ENCODE data around the gene ST3GAL4. TPM values are rescaled to one million over a fixed set of nuclear protein-coding genes. Genes with fewer than 3 reads are reported as not detected.
"Not testable (repeated sequence)": the region's sequence is repeated elsewhere in the genome, so short reads cannot be mapped to it uniquely, and the experiment has no call there.

The ST3GAL4 gene
- polyA plus RNA-seq (2013, experiment 1 of 2; ENCODE audit: insufficient read length): 26.8 TPM
- polyA plus RNA-seq (2013, experiment 2 of 2; ENCODE audit: insufficient read length): 26.2 TPM

- peak; percentile 83 for DNase-seq
Measured at GRCh38 chr11:126355324-126355925, at the start of gene ST3GAL4. ST3GAL4 (plus strand) TSS chr11:126355686; CDS start chr11:126406156, 50,470 bp downstream.

- DNase-seq: no peak
Measured at GRCh38 chr11:126305699-126306098, 49.8 kb upstream of the ST3GAL4 start.

- DNase-seq: peak; percentile 59
Measured at GRCh38 chr11:126307706-126308105, 47.8 kb upstream of the ST3GAL4 start.

GRCh38 chr11:126308271-126308671 is 47.2 kb upstream of the ST3GAL4 start:
- DNase-seq: no peak

- not testable (repeated sequence) for DNase-seq
Measured at GRCh38 chr11:126308771-126309170, 46.7 kb upstream of the ST3GAL4 start.

GRCh38 chr11:126310200-126310991 is 45.1 kb upstream of the ST3GAL4 start:
- peak; percentile 79 for DNase-seq

GRCh38 chr11:126310992-126311310 is 44.5 kb upstream of the ST3GAL4 start:
- DNase-seq: no peak

- no peak for DNase-seq
Measured at GRCh38 chr11:126311401-126312291, 43.8 kb upstream of the ST3GAL4 start.

- DNase-seq: no peak
Measured at GRCh38 chr11:126312961-126313360, 42.5 kb upstream of the ST3GAL4 start.

- no peak for DNase-seq
Measured at GRCh38 chr11:126313826-126314225, 41.7 kb upstream of the ST3GAL4 start.

GRCh38 chr11:126317432-126317755 is 38.1 kb upstream of the ST3GAL4 start:
- DNase-seq: no peak

- peak; percentile 94 for DNase-seq
Measured at GRCh38 chr11:126317756-126318573, 37.5 kb upstream of the ST3GAL4 start.

GRCh38 chr11:126318574-126319373 is 36.7 kb upstream of the ST3GAL4 start:
- DNase-seq: peak; percentile 96

- DNase-seq: no peak
Measured at GRCh38 chr11:126319374-126319740, 36.1 kb upstream of the ST3GAL4 start.

- no peak for DNase-seq
Measured at GRCh38 chr11:126322996-126323395, 32.5 kb upstream of the ST3GAL4 start.

GRCh38 chr11:126327281-126328000 is 28.0 kb upstream of the ST3GAL4 start:
- DNase-seq: no peak

GRCh38 chr11:126328001-126328390 is 27.5 kb upstream of the ST3GAL4 start:
- no peak for DNase-seq

- DNase-seq: no peak
Measured at GRCh38 chr11:126328444-126328843, 27.0 kb upstream of the ST3GAL4 start.

- no peak for DNase-seq
Measured at GRCh38 chr11:126328938-126329643, 26.4 kb upstream of the ST3GAL4 start.

- DNase-seq: no peak
Measured at GRCh38 chr11:126329644-126330211, 25.8 kb upstream of the ST3GAL4 start.

Measured in fibroblast of skin of scalp (primary cell).